Endometrium (tissue), 2 donors: ENCODE results near the gene CDH16.
"Not testable (repeated sequence)": the region's sequence is repeated elsewhere in the genome, so short reads cannot be mapped to it uniquely, and the experiment has no call there.

Experiments used
- FAIRE-seq: peaks from 2 replicates; lab custom pipeline; 2012; peaks lifted over from hg19 to GRCh38; lab: Jason Lieb, UNC
- donor health status: control.
- donor health status: control.

Gene CDH16, protein sequence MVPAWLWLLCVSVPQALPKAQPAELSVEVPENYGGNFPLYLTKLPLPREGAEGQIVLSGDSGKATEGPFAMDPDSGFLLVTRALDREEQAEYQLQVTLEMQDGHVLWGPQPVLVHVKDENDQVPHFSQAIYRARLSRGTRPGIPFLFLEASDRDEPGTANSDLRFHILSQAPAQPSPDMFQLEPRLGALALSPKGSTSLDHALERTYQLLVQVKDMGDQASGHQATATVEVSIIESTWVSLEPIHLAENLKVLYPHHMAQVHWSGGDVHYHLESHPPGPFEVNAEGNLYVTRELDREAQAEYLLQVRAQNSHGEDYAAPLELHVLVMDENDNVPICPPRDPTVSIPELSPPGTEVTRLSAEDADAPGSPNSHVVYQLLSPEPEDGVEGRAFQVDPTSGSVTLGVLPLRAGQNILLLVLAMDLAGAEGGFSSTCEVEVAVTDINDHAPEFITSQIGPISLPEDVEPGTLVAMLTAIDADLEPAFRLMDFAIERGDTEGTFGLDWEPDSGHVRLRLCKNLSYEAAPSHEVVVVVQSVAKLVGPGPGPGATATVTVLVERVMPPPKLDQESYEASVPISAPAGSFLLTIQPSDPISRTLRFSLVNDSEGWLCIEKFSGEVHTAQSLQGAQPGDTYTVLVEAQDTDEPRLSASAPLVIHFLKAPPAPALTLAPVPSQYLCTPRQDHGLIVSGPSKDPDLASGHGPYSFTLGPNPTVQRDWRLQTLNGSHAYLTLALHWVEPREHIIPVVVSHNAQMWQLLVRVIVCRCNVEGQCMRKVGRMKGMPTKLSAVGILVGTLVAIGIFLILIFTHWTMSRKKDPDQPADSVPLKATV

DNA sequence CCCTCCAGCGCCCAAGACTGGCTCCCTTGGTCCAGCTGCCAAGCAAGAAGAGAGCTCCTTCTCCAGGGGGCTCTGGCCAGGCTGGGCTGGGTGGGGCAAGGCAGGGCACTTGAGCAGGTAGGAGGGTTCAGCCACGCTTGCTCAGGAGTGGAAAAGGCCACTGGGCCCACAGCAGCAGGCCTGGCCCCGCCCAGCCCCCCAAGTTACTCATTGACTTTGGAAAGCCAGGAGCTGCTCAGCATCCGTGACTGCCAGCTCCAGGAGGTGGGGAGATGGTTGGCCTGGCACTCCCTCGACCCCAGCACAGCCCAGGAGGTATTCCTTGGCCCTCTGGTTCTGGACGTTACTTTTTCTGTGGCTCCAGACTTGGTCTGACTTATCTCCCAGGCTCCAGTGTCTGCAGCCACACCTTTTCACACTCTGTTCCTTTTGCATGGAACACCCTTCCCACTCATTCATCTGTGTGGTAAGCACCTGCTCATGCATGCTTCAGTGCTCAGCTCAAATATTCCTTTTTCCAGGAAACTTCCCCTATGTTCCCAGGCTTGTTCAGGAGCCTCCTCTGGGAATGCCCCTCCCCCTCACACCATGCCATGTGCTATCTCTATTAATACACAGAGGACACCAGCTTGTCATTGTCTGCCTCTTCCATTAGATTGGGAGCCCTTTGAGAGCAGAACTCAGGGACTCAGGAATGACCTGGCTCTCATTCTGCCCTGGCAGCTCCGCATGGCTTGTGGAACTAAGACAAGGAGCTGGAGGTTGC, at the start of gene CDH16:
TSS of gene CDH16 (minus strand) at position 83 of the 766 bp plus-strand sequence. CDS start 820 bp downstream, outside the sequence.
- no peak for FAIRE-seq

DNA sequence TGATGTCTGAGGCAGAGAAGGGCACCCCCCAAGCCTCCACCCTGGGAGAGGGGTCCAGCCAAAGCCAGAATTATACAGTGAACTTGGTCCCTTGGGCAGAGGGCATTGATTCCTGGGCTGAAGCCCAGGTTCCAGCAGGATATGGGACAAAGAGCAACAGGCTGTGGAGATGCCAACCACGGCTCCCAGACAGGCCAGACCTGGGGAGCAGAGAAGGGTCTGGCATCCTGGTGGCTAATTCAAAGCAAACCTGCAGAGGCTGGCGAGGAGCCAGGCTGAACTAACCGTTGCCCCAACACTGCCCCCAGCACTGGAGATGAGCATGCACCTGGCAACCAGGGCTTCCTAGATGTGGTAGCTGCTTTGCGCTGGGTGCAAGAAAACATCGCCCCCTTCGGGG, 45.4 kb upstream of the CDH16 start:
- no peak for FAIRE-seq

DNA sequence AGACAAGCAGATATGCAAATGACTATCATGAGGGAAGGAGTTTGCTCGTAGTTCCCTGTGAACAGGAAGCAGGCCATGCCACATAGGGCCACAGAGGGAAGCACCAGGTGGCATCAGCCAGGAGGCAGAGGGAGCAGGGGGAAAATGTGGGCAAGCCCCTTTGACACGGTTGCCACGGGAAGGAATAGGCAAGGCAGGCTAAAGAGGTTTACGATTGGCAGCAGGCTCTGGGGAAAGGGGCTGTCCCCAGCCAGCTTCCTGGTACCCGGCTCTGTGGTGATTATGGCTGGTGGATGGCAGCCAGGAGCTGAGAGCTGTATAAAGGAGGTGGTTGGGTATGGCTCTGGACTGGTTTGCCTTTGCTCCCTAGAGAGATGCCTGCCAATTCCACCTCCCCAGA, 43.2 kb upstream of the CDH16 start:
- FAIRE-seq, result no peak

GRCh38 chr16:66961065-66961744, 42.5 kb upstream of the CDH16 start, which contains the start of gene CES3:
Gene CES3, plus strand, starts transcription at chr16:66961266. Its CDS starts 42 bp downstream, at chr16:66961308.
- FAIRE-seq, result no peak

DNA sequence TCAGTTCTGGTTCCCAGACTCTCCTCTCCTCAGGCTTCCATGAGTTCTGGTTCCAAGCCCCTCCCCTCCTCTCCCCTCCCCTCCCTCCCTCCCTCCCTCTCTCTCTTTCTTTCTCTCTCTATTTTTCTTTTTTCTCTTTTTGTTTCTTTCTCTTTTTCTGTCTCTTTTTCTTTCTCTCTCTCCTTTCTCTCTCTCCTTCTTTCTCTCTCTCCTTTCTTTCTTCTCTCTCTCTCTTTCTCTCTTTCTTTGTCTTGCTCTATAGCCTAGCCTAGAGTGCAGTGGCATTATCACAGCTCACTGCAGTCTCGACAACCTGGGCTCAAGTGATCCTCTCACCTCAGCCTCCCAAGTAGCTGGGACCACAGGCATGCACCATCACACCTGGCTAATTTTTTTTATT, 41.6 kb upstream of the CDH16 start:
- FAIRE-seq, result no peak

DNA sequence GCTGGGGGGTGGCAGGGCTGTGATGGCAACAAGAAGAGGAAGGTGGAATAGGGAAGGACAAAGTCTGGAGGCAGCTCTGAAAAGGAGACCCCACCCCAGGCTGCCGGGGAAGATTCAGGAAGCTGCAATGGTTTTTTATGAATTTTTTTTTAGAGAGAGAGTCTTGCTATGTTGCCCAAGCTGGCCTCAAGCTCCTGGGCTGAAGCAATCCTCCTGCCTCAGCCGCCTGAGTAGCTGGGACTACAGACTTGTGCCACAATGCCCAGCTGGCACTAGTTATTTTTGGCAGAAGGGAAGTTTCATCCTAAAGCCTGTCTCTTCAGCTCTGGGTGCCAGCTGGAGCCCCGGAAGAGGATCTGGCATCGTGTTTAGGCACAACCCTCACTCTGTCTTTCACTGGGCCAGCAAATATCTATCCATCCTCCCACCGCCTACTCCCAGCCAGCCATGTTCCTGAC, 41.0 kb upstream of the CDH16 start:
- no peak for FAIRE-seq

DNA sequence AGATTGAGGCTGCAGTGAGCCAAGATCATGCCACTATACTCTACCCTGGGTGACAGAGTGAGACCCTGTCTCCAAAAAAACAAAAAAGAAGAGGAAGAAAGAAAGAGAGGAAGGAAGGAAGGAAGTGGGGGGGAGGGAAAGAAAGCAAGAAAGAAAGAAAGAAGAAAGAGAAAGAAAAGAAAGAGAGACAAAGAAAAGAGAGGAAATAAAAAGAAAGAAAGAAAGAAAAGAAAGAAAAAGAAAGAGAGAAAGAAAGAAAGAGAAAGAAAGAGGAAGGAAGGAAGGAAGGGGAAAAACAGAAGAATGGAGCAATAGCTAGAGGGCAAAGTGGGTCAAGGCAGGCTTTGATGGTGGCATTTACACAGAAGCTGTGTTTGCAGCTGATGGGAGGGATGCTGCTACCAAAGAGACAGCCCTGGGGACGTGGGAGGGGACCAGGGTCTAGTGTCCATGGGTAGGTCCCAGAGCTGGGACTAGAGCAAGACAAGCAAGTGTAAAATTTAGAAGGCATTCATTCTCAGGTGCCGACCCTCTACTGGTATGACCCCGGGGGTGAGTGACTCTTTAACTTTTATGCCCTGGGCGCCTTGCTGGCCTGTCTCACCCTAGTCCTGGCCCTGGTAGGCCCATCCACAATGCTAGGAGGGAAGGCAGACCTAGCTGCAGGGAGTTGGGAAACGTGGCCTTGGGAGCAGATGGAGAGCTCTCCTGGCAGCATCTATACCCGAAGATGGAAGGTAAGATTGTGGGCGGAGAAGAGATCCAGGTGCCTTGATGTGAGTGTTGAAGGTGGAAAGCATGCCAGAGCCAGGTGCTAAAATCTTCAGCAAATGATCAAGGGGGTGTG, 40.4 kb upstream of the CDH16 start:
- FAIRE-seq, result no peak

GRCh38 chr16:66956154-66956457, 37.4 kb upstream of the CDH16 start:
- not testable (repeated sequence) for FAIRE-seq

DNA sequence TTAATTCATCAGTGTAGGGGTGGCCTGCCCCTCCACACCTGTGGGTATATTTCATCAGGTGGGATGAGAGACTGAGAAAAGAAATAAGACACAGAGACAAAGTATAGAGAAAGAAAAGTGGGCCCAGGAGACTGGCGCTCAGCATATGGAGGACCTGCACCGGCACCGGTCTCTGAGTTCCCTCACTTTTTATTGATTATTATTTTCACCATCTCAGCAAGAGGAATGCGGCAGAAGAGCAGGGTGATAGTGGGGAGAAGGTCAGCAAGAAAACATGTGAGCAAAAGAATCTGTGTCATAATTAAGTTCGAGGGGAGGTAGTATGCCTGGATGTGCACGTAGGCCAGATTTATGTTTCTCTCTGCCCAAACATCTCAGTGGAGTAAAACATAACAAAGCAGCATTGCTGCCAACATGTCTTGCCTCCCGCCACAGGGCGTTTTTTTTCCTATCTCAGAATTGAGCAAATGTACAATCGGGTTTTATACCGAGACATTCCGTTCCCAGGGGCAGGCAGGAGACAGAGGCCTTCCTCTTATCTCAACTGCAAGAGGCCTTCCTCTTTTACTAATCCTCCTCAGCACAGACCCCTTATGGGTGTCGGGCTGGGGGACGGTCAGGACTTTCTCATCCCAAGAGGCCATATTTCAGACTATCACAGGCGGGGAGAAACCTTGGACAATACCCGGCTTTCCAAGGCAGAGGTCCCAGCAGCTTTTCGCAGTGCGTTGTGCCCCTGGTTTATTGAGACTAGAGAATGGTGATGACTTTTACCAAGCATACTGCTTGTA, 36.9 kb upstream of the CDH16 start:
- not testable (repeated sequence) for FAIRE-seq

DNA sequence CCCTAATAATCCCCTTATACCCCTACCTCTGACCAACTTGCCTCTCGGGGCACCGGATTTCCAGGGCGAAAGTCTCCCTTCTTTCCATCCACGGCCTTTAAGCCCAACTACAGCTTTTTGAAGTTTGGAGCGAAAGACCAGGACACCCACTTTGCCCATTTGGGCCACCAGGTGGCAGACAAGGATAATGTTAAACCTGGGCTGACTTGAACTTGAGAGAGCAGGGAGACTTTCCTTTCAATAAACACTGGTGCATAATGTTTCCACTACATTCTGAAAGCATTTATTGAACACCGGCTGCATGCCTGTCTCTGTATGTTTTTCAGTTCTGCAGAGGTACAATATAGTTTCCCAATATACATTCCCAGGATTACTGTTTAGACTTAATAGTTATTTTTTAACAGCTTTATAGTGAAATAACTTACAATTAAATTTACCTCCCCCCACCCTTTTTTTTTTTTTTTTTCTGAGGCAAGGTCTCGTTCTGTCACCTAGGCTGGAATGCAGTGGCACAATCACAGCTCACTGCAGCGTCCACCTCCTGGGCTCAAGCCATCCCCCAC, 35.5 kb upstream of the CDH16 start:
- FAIRE-seq, result no peak

GRCh38 chr16:66953462-66954096, 34.9 kb upstream of the CDH16 start:
- FAIRE-seq, result no peak

DNA sequence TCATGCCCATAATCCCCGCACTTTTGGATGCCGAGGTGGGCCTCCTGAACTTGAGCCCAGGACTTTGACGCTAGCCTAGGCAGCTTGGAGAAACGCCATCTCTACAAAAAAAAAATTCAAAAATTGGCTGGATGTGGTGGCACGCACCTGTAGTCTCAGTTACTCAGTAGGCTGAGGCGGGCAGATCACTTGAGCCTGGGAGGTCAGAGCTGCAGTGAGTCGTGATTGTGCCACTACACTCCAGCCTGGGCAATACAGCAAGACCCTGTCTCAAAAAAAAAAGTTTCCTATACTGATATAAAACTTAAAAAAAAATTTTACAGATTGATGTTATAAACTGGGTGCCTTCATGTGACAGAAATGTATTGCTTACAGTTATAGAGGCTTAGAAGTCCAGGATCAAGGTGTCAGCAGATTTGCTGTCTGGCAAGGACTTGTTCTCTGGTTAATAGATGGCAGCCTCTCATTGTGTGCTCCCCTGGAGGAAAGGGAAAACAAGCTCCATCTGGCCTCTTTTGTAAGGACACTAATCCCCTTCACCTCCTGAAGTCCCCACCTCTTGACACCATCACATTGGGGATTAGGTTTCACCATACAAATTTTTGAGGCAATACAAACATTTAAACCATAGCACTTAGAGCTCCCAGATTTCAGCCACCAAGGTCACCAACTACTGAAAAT, 33.9 kb upstream of the CDH16 start:
- FAIRE-seq, result no peak

DNA sequence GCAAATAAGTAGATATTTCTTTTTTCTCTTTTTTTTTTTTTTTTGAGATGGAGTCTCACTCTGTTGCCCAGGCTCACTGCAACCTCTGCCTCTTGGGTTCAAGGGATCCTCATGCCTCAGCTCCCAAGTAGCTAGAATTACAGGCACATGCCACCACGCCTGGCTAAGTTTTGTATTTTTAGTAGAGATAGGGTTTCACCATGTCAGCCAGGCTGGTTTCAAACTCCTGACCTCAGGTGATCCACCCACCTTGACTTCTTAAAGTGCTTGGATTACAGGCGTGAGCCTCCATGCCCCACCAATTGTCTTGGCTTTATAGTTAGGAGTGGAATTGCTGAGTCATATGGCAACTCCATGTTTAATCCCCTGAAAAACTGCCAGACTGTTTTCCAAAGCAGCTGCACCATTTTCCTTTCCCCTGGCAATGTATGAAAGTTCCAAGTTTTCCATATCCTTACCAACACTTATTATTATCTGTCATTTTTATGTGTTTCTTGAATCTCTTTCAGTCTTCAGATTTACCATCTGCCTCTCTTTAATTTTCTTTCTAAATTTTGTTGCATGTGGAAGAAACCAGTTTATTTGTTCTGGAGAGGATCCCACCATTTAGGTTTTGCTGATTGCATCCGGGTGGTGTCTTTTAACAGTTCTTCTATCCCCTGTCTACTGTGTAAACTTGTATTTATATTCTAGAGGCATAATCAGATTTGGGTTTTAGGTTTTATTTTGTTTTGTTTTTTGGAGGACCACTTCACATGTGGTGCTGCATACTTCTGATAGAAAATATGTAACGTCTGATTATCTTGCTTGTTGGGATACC, 32.5 kb upstream of the CDH16 start:
- FAIRE-seq, result no peak

- no peak for FAIRE-seq
Observed at GRCh38 chr16:66950437-66950836, 31.8 kb upstream of the CDH16 start.

- FAIRE-seq, result no peak
Observed at GRCh38 chr16:66949472-66949871, 30.8 kb upstream of the CDH16 start.

DNA sequence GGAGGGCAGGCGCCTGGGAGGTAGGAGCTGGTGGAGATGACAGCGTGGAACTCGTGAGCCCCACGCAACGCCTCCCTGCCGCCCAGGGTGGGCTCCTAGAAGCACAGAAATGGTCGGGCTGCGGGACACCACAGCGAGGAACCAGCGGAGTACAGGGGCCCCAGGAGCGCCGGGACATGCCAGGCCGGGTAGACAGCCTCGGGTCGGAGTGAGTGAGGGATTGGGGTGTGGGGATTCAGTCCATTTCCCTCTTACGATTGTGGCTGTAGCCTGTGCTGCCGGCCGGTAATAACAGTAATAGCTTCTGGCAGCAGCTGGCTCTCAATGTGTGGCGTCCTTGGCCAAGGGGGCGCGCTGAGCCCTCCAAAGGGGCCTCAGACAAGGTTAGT, 30.1 kb upstream of the CDH16 start:
- no peak for FAIRE-seq

DNA sequence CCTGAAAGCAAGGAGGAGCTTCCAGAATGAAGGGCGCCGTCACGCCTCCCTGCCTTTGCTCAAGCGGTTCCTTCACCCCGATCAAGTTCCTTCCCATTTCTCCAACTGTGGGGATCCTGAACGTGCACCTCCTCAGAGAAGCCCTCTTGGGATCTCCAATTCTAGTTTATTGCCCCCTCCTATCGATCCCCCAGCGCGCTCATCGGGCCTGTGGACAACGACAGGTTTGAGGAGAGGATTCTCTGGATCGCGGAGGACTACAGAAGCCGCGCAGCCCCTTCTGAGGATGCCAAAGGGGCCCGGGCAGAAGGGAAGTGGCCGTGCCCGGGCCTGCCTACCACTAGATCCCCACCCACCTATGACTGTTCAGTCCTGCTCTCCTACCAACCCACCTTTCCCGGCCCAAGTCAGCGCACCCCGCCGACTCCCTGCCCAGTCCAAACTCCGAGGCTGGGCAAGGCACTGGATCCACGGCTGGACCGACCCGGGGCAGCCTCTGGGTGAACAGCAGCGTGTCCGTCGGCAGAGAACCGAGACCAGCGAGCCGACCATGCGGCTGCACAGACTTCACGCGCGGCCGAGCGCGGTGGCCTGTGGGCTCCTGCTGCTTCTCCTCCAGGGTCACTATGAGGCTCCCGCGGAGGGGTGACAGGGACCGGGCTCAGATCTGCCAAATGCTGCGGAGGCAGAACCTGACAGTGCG, 29.6 kb upstream of the CDH16 start:
- no peak for FAIRE-seq
